ENCODE measurements around the gene MXRA5.
A peak's percentile ranks its signal among the peaks of the same experiment; 100 is the strongest.
"Not testable (repeated sequence)": the region's sequence is repeated elsewhere in the genome, so short reads cannot be mapped to it uniquely, and the experiment has no call there.

Gene MXRA5

GRCh38 chrX:3320471-3321046 lies 25.9 kb downstream of the MXRA5 start:
- no peak for DNase-seq

DNA sequence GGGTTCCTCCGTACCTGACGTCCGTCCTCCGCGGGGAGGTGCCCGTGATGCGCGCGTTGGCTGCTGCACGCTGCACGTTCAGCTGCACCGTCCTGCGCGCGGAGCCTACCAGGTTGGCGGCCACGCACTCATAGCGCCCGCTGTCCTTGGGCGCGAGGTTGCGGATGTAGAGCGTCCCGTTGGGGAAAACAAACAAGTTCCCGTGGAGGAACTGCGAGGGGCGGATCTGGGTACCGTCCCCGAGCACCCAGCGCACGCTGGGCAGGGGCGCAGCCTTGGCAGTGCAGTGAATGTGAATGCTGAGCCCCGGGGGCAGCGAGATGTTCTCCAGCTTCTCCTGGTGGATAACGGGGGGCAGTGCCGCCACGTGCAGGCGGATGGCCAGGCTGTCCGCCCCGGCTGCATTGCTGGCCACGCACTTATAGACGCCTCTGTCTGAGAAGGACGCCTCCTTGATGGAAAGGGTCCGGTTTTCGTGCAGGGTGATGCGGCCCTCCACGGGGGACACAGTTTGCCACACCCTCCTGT lies 29.2 kb downstream of the MXRA5 start:
- DNase-seq, result no peak

DNA sequence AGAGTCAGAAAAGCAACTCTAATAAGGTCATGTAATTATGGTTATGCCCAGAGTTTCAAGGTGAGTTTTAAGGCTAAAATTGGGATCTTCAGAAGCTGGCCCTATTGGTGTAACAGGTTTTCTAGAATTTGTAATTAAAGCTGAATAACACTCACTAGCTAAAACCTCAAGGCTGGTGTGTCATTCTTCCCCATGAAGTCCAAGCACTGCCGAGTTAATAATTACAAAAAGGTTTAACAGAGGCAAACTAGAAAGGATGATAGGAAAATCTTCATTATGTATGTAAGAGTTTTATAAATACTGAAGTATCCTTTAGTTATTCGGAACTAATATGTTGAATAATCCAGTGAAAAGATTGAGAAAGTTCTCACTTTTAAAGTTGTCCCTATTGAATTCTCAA lies 34.3 kb downstream of the MXRA5 start:
- no peak for DNase-seq

DNA sequence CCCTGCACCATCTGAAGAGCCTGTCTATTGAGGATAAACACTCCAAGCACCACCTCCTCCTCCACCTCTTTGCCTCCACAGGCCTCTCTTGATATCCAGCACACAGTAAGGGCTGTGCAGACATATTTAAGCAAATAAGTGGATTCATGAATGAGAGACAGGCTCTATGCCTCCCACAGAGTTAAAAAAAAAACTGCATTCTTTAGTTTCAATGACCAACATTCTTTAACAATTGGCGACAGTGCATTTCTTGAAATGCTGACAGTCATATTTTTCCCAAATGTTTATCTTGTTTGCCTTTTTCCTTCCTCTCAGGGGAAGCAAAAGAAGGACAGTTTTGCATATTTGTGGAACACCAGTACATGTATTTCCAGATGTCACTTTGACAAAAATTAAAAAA lies 38.6 kb downstream of the MXRA5 start:
- no peak for DNase-seq

DNA sequence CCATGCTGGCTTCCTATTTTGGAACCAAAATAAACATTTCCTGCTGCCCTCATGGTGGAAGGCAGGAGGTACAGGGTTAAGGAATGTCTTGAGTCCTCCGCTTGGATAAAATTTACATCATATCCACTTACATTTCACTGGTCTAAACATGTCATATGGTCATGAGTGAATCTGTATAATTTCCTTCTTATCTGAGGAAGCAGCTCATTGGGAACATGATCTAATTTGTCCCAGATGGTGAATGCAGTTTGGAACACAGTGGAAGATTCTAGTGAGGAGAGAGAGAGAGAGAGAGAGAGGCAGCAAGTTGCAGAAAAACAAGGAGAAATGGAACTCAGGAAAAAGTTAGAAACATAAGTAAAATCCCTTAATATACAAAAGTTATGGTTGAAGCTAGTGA lies 46.8 kb downstream of the MXRA5 start:
- peak; percentile 33 for DNase-seq

DNA sequence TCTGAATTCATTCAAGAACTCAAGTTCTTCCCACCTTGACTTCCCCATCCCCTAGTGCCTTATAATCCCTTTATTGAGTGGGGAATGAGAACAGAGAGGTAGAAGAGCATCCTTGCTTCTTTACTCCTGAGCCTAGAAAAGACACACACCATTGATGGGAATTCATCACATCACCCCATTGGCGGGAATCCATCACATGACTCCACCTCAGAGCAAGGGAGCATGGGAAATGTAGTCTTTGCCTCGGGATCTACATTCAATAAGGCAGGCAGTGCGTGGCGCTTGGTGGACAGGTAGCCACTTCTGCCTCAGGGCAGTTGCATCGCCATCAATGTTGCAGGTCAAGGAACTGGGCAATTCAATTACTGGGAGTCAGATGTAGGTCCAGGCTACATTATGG lies 50.7 kb downstream of the MXRA5 start:
- no peak for DNase-seq

DNA sequence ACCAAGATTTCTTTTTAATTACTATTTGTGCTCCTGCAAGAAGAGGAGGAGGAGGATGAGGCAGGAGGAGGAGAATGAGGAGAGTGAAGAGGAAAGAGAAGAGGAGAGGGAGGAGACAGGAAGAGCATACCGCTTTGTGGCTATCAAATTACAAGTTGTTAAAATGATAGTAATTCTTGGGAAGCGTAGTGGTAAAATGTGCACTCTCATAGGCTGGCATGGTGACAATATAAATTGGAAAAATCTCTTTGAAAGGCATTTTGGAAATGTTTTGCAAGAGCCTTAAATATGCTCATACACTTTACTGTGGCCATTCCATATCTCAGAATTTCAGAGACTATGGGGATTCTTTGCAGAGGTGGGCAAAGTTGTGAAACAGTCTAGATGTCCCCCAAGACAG lies 53.2 kb downstream of the MXRA5 start:
- no peak for DNase-seq

DNA sequence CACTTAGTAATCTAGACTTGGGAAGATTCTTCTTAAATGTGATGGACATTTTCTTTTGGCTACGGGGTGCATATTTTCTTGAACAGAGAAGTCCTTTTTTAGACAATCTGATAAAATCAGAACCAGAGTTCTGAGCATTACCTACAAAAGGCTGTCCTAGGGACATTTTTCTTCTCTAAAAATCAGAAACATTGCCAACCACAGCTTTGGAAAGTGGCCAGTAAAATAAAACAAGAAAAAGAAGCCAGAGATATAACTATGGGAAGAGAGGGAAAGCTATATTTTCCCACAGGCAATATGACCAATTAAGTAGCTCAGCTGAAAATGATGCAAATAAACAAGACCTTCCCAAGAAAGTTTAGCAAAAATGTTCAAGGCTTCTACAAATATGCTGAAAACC lies 55.9 kb downstream of the MXRA5 start:
- DNase-seq, result no peak

DNA sequence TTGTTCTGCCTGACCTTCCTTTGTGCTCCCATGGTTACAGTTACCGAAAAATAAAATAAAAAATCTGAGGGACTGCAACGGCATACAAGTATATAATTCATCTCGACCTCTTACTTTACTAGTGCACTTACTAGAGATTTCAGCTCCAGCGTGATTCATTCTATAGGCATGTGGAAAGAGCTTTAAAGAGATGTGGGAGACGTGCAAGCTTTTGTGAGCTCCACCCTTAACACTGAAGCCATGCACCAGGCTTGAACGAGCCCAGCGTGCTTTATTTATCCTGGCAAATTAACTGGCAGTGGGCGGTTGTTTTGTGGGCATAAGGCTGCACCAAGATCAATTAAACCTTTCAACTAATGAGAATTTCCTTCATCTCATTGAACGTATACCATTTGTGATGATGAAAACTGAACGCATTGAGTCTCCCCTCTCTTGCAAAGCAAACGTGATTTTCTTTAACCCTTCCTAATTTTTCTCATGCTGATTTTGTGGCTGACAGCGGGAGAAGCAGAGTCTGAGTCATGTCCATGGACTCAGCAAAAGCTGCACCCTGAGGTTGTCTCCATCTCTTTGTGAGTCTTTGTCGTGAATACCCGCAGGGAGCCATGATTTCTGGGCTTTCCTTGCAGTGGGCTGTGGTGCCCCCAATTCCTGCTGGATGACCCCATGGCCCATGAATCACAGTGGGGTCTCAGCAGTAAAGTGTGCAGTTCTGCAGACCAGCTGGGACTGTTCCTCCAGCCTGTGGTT lies 60.1 kb downstream of the MXRA5 start:
- peak; percentile 87 for DNase-seq

GRCh38 chrX:3280706-3281105 lies 65.7 kb downstream of the MXRA5 start:
- DNase-seq, result no peak

GRCh38 chrX:3273668-3274067 lies 72.8 kb downstream of the MXRA5 start:
- not testable (repeated sequence) for DNase-seq

- DNase-seq, result peak; percentile 91
Measured at GRCh38 chrX:3271834-3272186, 74.6 kb downstream of the MXRA5 start.

GRCh38 chrX:3271183-3271833 lies 75.1 kb downstream of the MXRA5 start:
- peak; percentile 8 for DNase-seq

DNA sequence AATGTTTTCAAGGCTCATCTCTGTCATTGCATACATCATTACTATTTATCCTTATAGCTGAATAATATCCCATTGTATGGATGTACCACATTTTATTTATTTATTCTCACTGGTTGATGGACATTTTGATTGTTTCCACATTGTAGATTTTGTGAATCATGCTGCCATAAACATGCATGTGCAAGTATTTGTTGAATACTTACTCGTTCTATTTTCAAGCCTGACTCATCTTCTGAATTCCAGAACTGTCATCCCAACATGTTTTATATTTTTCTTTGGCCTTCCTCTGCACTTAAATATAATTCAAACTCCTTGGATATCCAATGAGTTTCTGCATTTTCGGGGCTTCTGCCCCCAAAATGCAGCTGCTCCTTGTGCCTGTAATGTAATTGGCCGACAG lies 77.6 kb downstream of the MXRA5 start:
- peak; percentile 83 for DNase-seq

GRCh38 chrX:3263681-3264126 lies 82.7 kb downstream of the MXRA5 start:
- no peak for DNase-seq

- peak; percentile 90 for DNase-seq
Measured at GRCh38 chrX:3262901-3263300, 83.6 kb downstream of the MXRA5 start.
